SK-N-SH (cell line): ENCODE data around the gene PARD3B.

Experiments
- EP300 ChIP-seq, 2 experiments: IDR thresholded peaks; 2 replicates each; pipeline versions ENCODE4 v1.4.0 to v1.6.1; 2012; ENCODE audit warnings: borderline replicate concordance in 1 of 2, low read depth in 1 of 2, low read length in 1 of 2
- EZH2phosphoT487 ChIP-seq: fragments of 200-600 bp; sonication (generic); IDR thresholded peaks from 2 replicates; pipeline ENCODE4 v1.6.1; 2017; ENCODE audit warnings: low read depth, mixed run types, mild to moderate bottlenecking, antibody characterized with exemption, moderate library complexity, borderline replicate concordance
- GABPA ChIP-seq: IDR thresholded peaks from 2 replicates; pipeline ENCODE4 v1.4.0; 2012; ENCODE audit warnings: low read depth, mild to moderate bottlenecking
- MEF2A ChIP-seq: IDR thresholded peaks from 2 replicates; pipeline ENCODE4 v1.4.0; 2012; ENCODE audit warnings: low read depth, borderline replicate concordance
- RAD21 ChIP-seq: IDR thresholded peaks from 2 replicates; pipeline ENCODE4 v1.6.1; 2012; ENCODE audit warnings: mild to moderate bottlenecking, low read length
- RCOR1 ChIP-seq: fragments of 150-350 bp; IDR thresholded peaks from 2 replicates; pipeline ENCODE4 v1.6.1; 2017; ENCODE audit warnings: antibody characterized with exemption, low read length
- REST ChIP-seq: IDR thresholded peaks from 2 replicates; pipeline ENCODE4 v1.6.1; 2012; ENCODE audit warnings: mild to moderate bottlenecking, low read depth, low read length, moderate library complexity
- RFX5 ChIP-seq: IDR thresholded peaks from 2 replicates; pipeline ENCODE4 v1.6.1; 2012; ENCODE audit warnings: mild to moderate bottlenecking, improper control_type of control experiment, low read length
- SMC3 ChIP-seq: IDR thresholded peaks from 2 replicates; pipeline ENCODE4 v1.6.1; 2012; ENCODE audit warnings: low read depth, low read length, improper control_type of control experiment
- TAF1 ChIP-seq: IDR thresholded peaks from 2 replicates; pipeline ENCODE4 v1.6.1; 2012; ENCODE audit warnings: low read depth, mild to moderate bottlenecking, low read length, moderate library complexity, borderline replicate concordance
- YY1 ChIP-seq: IDR thresholded peaks from 2 replicates; pipeline ENCODE4 v1.4.0; 2012; ENCODE audit warnings: low read depth, mild to moderate bottlenecking
- TF ChIP-seq, protein P1 (sequence below): fragments of 200-600 bp; sonication (generic); IDR thresholded peaks from 2 replicates; pipeline ENCODE4 v1.6.1; 2017; ENCODE audit warnings: antibody characterized with exemption, mild to moderate bottlenecking, moderate library complexity
- TF ChIP-seq, protein P2 (sequence below): IDR thresholded peaks from 2 replicates; pipeline ENCODE4 v1.4.0; 2012; ENCODE audit warnings: low read depth

DNA sequence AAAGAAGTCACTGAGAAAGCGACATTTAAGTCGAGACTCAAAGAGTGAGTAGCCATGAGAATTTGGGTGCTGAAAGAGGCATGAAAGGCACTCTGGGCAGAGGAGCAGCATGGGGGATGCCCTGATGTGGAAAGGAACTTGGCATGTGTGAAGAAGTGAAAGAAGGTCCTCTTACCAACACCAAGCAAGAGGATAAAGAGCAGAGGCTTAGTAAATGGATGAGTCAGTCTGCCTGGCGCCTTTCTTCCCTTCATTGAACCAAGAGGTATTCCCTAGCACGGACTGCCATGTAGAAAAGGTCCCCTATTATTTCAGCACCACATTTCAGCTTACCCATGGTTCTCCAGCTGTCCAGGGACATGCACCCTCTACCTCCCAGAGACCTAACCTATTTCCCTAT lies 915.9 kb downstream of the PARD3B start:
- TF ChIP-seq, protein P1, sequence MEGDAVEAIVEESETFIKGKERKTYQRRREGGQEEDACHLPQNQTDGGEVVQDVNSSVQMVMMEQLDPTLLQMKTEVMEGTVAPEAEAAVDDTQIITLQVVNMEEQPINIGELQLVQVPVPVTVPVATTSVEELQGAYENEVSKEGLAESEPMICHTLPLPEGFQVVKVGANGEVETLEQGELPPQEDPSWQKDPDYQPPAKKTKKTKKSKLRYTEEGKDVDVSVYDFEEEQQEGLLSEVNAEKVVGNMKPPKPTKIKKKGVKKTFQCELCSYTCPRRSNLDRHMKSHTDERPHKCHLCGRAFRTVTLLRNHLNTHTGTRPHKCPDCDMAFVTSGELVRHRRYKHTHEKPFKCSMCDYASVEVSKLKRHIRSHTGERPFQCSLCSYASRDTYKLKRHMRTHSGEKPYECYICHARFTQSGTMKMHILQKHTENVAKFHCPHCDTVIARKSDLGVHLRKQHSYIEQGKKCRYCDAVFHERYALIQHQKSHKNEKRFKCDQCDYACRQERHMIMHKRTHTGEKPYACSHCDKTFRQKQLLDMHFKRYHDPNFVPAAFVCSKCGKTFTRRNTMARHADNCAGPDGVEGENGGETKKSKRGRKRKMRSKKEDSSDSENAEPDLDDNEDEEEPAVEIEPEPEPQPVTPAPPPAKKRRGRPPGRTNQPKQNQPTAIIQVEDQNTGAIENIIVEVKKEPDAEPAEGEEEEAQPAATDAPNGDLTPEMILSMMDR, result no peak
- TF ChIP-seq RFX5 (no peak), MEF2A (no peak), YY1 (no peak), TAF1 (no peak), EZH2phosphoT487 (no peak), SMC3 (no peak), RAD21 (no peak), RCOR1 (no peak), GABPA (no peak), EP300 (IDR thresholded peaks at IDR 0.05; ENCODE audit: borderline replicate concordance in 1 of 2, low read depth in 1 of 2, low read length in 1 of 2) (no peak), REST (no peak)
- TF ChIP-seq, protein P2, sequence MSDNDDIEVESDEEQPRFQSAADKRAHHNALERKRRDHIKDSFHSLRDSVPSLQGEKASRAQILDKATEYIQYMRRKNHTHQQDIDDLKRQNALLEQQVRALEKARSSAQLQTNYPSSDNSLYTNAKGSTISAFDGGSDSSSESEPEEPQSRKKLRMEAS, result no peak
